Neural cell (in vitro differentiated cells): ENCODE results near the gene NEK4. TPM values are rescaled to one million over a fixed set of nuclear protein-coding genes. Genes with fewer than 3 reads are reported as not detected.

Experiments used
- H2AFZ ChIP-seq: fragments of 200-600, 300-800 bp; sonication (generic), shearing (Covaris generic); 2 replicates; pipeline ENCODE4 v1.6.0; 2014; ENCODE audit warnings: low read depth, mild to moderate bottlenecking, antibody characterized with exemption, low read length, moderate library complexity
- H3F3A ChIP-seq: fragments of 200-600 bp; shearing (Covaris generic); 2 replicates; pipeline ENCODE4 v1.6.1; 2016; ENCODE audit warnings: mild to moderate bottlenecking, moderate library complexity, mixed read lengths, antibody characterized with exemption, low read length; ENCODE audit not compliant: insufficient read depth, poor library complexity, severe bottlenecking
- H3K27ac ChIP-seq: fragments of 200-600, 300-800 bp; sonication (generic), shearing (Covaris generic); 2 replicates; pipeline ENCODE4 v1.5.1; 2014; ENCODE audit warnings: mild to moderate bottlenecking, low read length, moderate library complexity
- H3K27me3 ChIP-seq: fragments of 300-800, 200-600 bp; sonication (generic), shearing (Covaris generic); 2 replicates; pipeline ENCODE4 v1.6.0; 2014; ENCODE audit warnings: mild to moderate bottlenecking, low read depth, low read length, moderate library complexity; ENCODE audit not compliant: insufficient read depth
- H3K36me3 ChIP-seq: fragments of 300-800, 200-600 bp; sonication (generic), shearing (Covaris generic); 2 replicates; pipeline ENCODE4 v1.5.1; 2014; ENCODE audit warnings: mild to moderate bottlenecking, antibody characterized with exemption, low read length, moderate library complexity; ENCODE audit not compliant: insufficient read depth
- H3K4me2 ChIP-seq: fragments of 300-800, 200-600 bp; sonication (generic), shearing (Covaris generic); 2 replicates; pipeline ENCODE4 v1.6.0; 2014; ENCODE audit warnings: mild to moderate bottlenecking, low read length
- H3K4me3 ChIP-seq: fragments of 300-800, 200-600 bp; sonication (generic), shearing (Covaris generic); 2 replicates; pipeline ENCODE4 v1.5.1; 2014; ENCODE audit warnings: mild to moderate bottlenecking, low read length, moderate library complexity
- H3K79me2 ChIP-seq: fragments of 200-600 bp; shearing (Covaris generic); replicated peaks from 2 replicates; pipeline ENCODE4 v1.6.0; 2014; ENCODE audit warnings: mild to moderate bottlenecking, low read length, moderate library complexity; ENCODE audit not compliant: insufficient read depth
- H3K9ac ChIP-seq: fragments of 300-800, 200-600 bp; sonication (generic), shearing (Covaris generic); 2 replicates; pipeline ENCODE4 v1.6.1; 2016; ENCODE audit warnings: mild to moderate bottlenecking, low read length, mixed read lengths
- H3K9me2 ChIP-seq: fragments of 200-600 bp; shearing (Covaris generic); 2 replicates; pipeline ENCODE4 v1.6.1; 2016; ENCODE audit warnings: mild to moderate bottlenecking, low read length, mixed read lengths; ENCODE audit not compliant: insufficient read depth
- H3K9me3 ChIP-seq: fragments of 200-600, 300-800 bp; sonication (generic), shearing (Covaris generic); 2 replicates; pipeline ENCODE4 v1.6.1; 2016; ENCODE audit warnings: mild to moderate bottlenecking, mixed run types, low read length, moderate library complexity, mixed read lengths
- H4K20me1 ChIP-seq: fragments of 200-600 bp; shearing (Covaris generic); 2 replicates; pipeline ENCODE4 v1.6.1; 2016; ENCODE audit warnings: mild to moderate bottlenecking, mixed run types; ENCODE audit not compliant: insufficient read depth
- EP300 ChIP-seq: fragments of 450-650 bp; conservative IDR thresholded peaks from 2 replicates; pipeline ENCODE4 v1.6.1; 2014; ENCODE audit warnings: antibody characterized with exemption, mild to moderate bottlenecking, moderate library complexity; ENCODE audit not compliant: poor library complexity, severe bottlenecking
- EZH2 ChIP-seq: fragments of 200-600, 300-800 bp; shearing (Covaris generic), sonication (generic); IDR thresholded peaks from 2 replicates; pipeline ENCODE4 v1.6.1; 2014; ENCODE audit warnings: antibody characterized with exemption, low read length, borderline replicate concordance, mild to moderate bottlenecking; ENCODE audit not compliant: insufficient read depth, poor library complexity, severe bottlenecking
- MXI1 ChIP-seq: fragments of 450-650 bp; conservative IDR thresholded peaks from 2 replicates; pipeline ENCODE4 v1.6.1; 2014; ENCODE audit warnings: antibody characterized with exemption, mild to moderate bottlenecking; ENCODE audit not compliant: poor library complexity, severe bottlenecking
- POLR2AphosphoS5 ChIP-seq: IDR thresholded peaks from 2 replicates; pipeline ENCODE4 v1.6.1; 2012
- RAD21 ChIP-seq: fragments of 450-650 bp; conservative IDR thresholded peaks from 2 replicates; pipeline ENCODE4 v1.6.1; 2014; ENCODE audit warnings: antibody characterized with exemption, mild to moderate bottlenecking, moderate library complexity
- SMC3 ChIP-seq: fragments of 450-650 bp; conservative IDR thresholded peaks from 2 replicates; pipeline ENCODE4 v1.6.1; 2014; ENCODE audit warnings: antibody characterized with exemption, mild to moderate bottlenecking, moderate library complexity; ENCODE audit not compliant: poor library complexity
- TAF1 ChIP-seq: IDR thresholded peaks from 2 replicates; pipeline ENCODE4 v1.6.1; 2012; ENCODE audit warnings: low read depth
- polyA plus RNA-seq: library from polyadenylated mRNA; depleted of rRNA; stranded (reverse); fragments of >200 nt; gene quantifications from 2 replicates; pipeline ENCODE4 v1.2.3, GENCODE V29; 2014
- TF ChIP-seq, protein P1 (sequence below): fragments of 450-650 bp; IDR thresholded peaks from 2 replicates; pipeline ENCODE4 v1.5.1; 2014; ENCODE audit warnings: antibody characterized with exemption, mild to moderate bottlenecking, moderate library complexity; ENCODE audit not compliant: poor library complexity, severe bottlenecking
- TF ChIP-seq, protein P2 (sequence below): IDR thresholded peaks from 2 replicates; pipeline ENCODE4 v1.6.1; 2012; ENCODE audit warnings: borderline replicate concordance

Gene NEK4
- polyA plus RNA-seq, 1 donor from 2014 or later = 45.6 TPM

DNA sequence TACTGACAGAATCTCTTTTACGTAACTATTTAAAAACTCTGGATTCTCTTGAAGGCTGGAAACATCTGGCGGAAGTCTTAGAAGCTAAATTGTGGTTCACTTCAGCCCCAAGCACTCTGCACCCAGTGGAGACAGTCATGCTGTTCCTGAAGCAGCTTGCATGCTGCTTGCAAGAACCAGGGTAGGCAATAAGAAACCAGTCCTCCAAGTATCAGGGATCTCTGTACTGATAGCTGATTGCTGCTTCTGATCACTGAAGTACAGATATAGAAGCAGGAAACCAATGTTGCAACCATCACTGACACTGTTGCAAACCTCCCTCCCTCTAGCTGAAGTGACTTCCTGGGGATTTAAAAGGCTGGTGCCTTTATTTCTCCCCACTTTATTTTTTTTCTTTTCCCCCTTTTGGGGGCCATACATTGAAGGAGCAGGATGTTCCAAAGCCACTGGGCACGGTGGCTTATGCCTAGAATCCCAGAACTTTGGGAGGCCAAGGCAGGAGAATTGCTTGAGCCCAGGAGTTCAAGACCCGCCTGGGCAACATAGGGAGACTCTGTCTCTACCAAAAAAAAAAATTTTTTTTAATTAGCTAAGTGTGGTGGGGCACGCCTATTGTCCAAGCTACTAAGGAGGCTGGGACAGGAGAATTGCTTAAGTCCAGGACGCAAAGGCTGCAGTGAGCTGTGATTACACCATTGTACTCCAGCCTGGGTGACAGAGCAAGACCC lies 49.6 kb downstream of the NEK4 start:
- Histone ChIP-seq H3K4me2 (no peak overlapping the region), H4K20me1 (no peaks in the 10 kb centered on the region), H3K79me2 (no peaks in the 10 kb centered on the region), H3K36me3 (no peaks in the 10 kb centered on the region), H3K4me3 (no peak overlapping the region), H2AFZ (no peak overlapping the region), H3K27ac (no peak overlapping the region), H3K27me3 (no peaks in the 10 kb centered on the region), H3K9me3 (no peaks in the 10 kb centered on the region), H3K9me2 (no peaks in the 10 kb centered on the region), H3K9ac (no peak overlapping the region), H3F3A (no peaks in the 10 kb centered on the region)
- TF ChIP-seq RAD21 = no peak
- no peak for TF ChIP-seq SMC3
- TF ChIP-seq EP300 = no peak
- TF ChIP-seq POLR2AphosphoS5 = no peak
- TF ChIP-seq, protein P1, sequence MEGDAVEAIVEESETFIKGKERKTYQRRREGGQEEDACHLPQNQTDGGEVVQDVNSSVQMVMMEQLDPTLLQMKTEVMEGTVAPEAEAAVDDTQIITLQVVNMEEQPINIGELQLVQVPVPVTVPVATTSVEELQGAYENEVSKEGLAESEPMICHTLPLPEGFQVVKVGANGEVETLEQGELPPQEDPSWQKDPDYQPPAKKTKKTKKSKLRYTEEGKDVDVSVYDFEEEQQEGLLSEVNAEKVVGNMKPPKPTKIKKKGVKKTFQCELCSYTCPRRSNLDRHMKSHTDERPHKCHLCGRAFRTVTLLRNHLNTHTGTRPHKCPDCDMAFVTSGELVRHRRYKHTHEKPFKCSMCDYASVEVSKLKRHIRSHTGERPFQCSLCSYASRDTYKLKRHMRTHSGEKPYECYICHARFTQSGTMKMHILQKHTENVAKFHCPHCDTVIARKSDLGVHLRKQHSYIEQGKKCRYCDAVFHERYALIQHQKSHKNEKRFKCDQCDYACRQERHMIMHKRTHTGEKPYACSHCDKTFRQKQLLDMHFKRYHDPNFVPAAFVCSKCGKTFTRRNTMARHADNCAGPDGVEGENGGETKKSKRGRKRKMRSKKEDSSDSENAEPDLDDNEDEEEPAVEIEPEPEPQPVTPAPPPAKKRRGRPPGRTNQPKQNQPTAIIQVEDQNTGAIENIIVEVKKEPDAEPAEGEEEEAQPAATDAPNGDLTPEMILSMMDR = no peak
- TF ChIP-seq EZH2 = no peak

DNA sequence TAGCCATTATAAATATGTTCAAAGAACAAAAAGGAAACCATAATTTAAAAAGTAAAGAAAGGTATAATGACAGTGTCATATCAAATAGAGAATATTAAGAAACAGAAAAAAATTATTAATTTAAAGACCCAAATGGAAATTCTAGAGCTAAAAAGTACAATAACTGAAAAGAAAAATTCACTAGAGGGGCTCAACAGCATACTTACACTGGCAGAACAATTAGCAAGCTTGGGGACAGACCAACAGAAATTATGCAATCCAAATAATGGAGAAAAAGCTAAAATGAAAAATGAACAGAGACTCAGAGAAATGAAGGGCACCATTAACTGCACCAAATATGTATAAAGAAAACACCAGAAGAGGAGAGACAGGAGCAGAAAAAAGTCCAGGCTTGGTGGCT lies 51.1 kb downstream of the NEK4 start:
- no peaks in the 10 kb centered on the region for H3K27me3 ChIP-seq
- H3K36me3 ChIP-seq = no peaks in the 10 kb centered on the region
- H3K27ac ChIP-seq = no peak overlapping the region

More for the DNA sequence above, 51.1 kb downstream of the NEK4 start:
- no peak overlapping the region for H3K4me2 ChIP-seq
- H3K79me2 ChIP-seq = no peaks in the 10 kb centered on the region
- no peak overlapping the region for H3K4me3 ChIP-seq
- H3F3A ChIP-seq = no peaks in the 10 kb centered on the region
- TF ChIP-seq POLR2AphosphoS5 (no peak), TAF1 (no peak), EP300 (no peak), SMC3 (no peak), MXI1 (no peak), EZH2 (no peak), RAD21 (no peak)
- TF ChIP-seq, protein P1 = no peak
- TF ChIP-seq, protein P2, sequence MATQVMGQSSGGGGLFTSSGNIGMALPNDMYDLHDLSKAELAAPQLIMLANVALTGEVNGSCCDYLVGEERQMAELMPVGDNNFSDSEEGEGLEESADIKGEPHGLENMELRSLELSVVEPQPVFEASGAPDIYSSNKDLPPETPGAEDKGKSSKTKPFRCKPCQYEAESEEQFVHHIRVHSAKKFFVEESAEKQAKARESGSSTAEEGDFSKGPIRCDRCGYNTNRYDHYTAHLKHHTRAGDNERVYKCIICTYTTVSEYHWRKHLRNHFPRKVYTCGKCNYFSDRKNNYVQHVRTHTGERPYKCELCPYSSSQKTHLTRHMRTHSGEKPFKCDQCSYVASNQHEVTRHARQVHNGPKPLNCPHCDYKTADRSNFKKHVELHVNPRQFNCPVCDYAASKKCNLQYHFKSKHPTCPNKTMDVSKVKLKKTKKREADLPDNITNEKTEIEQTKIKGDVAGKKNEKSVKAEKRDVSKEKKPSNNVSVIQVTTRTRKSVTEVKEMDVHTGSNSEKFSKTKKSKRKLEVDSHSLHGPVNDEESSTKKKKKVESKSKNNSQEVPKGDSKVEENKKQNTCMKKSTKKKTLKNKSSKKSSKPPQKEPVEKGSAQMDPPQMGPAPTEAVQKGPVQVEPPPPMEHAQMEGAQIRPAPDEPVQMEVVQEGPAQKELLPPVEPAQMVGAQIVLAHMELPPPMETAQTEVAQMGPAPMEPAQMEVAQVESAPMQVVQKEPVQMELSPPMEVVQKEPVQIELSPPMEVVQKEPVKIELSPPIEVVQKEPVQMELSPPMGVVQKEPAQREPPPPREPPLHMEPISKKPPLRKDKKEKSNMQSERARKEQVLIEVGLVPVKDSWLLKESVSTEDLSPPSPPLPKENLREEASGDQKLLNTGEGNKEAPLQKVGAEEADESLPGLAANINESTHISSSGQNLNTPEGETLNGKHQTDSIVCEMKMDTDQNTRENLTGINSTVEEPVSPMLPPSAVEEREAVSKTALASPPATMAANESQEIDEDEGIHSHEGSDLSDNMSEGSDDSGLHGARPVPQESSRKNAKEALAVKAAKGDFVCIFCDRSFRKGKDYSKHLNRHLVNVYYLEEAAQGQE = no peak
- H2AFZ ChIP-seq = no peak overlapping the region
- no peaks in the 10 kb centered on the region for H4K20me1 ChIP-seq
- H3K9ac ChIP-seq = no peak overlapping the region
- H3K9me2 ChIP-seq = no peaks in the 10 kb centered on the region
- H3K9me3 ChIP-seq = no peaks in the 10 kb centered on the region
